Activated naive CD8-positive, alpha-beta T cell (primary cell): ENCODE measurements around the gene ARHGEF35.
A peak's percentile ranks its signal among the peaks of the same experiment; 100 is the strongest.
"Not testable (repeated sequence)": the region's sequence is repeated elsewhere in the genome, so short reads cannot be mapped to it uniquely, and the experiment has no call there.

ENCODE experiments used
- H3K27ac Mint-ChIP-seq: one replicate; pipeline ENCODE4 v1.8.0; 2021; ENCODE audit warnings: mixed read lengths
- H3K27me3 Mint-ChIP-seq: one replicate; pipeline ENCODE4 v1.8.0; 2021; ENCODE audit warnings: mixed read lengths
- H3K36me3 Mint-ChIP-seq: one replicate; pipeline ENCODE4 v1.8.0; 2021; ENCODE audit warnings: mixed read lengths
- H3K4me1 Mint-ChIP-seq: one replicate; pipeline ENCODE4 v1.8.0; 2021; ENCODE audit warnings: low read depth, mixed read lengths
- H3K4me3 Mint-ChIP-seq: one replicate; pipeline ENCODE4 v1.8.0; 2021; ENCODE audit warnings: mild to moderate bottlenecking, mixed read lengths
- H3K9me3 Mint-ChIP-seq: one replicate; pipeline ENCODE4 v1.8.0; 2021; ENCODE audit warnings: low read depth, mixed read lengths

Gene ARHGEF35

GRCh38 chr7:144195212-144195872 is at the start of gene ARHGEF35:
ARHGEF35 (minus strand) TSS chr7:144195833; CDS start chr7:144188383, 7,450 bp downstream.
- Mint-ChIP-seq H3K27ac (peak within 1 kb of the TSS; percentile 41), H3K4me3 (peak within 1 kb of the TSS; percentile 54)
- not testable (repeated sequence) for H3K36me3 Mint-ChIP-seq, H3K4me1 Mint-ChIP-seq, H3K27me3 Mint-ChIP-seq, H3K9me3 Mint-ChIP-seq

GRCh38 chr7:144245372-144245771 is 49.7 kb upstream of the ARHGEF35 start:
- not testable (repeated sequence) for H3K4me1 Mint-ChIP-seq, H3K27me3 Mint-ChIP-seq, H3K36me3 Mint-ChIP-seq, H3K9me3 Mint-ChIP-seq, H3K27ac Mint-ChIP-seq, H3K4me3 Mint-ChIP-seq

- not testable (repeated sequence) for H3K27ac Mint-ChIP-seq, H3K4me3 Mint-ChIP-seq, H3K4me1 Mint-ChIP-seq, H3K9me3 Mint-ChIP-seq, H3K36me3 Mint-ChIP-seq, H3K27me3 Mint-ChIP-seq
These were observed 43.7 kb upstream of the ARHGEF35 start, which contains the start of gene OR2A42 for GRCh38 chr7:144239365-144239764. OR2A42 (minus strand) TSS chr7:144239605; CDS start chr7:144232843, 6,762 bp downstream.

GRCh38 chr7:144238530-144239082 is 43.0 kb upstream of the ARHGEF35 start:
- not testable (repeated sequence) for H3K27ac Mint-ChIP-seq, H3K4me1 Mint-ChIP-seq, H3K36me3 Mint-ChIP-seq, H3K9me3 Mint-ChIP-seq, H3K4me3 Mint-ChIP-seq, H3K27me3 Mint-ChIP-seq

- not testable (repeated sequence) for H3K36me3 Mint-ChIP-seq, H3K27ac Mint-ChIP-seq, H3K9me3 Mint-ChIP-seq, H3K4me3 Mint-ChIP-seq, H3K4me1 Mint-ChIP-seq, H3K27me3 Mint-ChIP-seq
These were observed 37.4 kb upstream of the ARHGEF35 start for GRCh38 chr7:144233039-144233438.

GRCh38 chr7:144231027-144231426 is 35.4 kb upstream of the ARHGEF35 start:
- H3K27ac Mint-ChIP-seq, H3K4me1 Mint-ChIP-seq, H3K4me3 Mint-ChIP-seq, H3K36me3 Mint-ChIP-seq, H3K9me3 Mint-ChIP-seq, H3K27me3 Mint-ChIP-seq: not testable (repeated sequence)

- H3K27ac Mint-ChIP-seq, H3K9me3 Mint-ChIP-seq, H3K27me3 Mint-ChIP-seq, H3K36me3 Mint-ChIP-seq, H3K4me3 Mint-ChIP-seq, H3K4me1 Mint-ChIP-seq: not testable (repeated sequence)
These were observed 33.2 kb upstream of the ARHGEF35 start for GRCh38 chr7:144228810-144229209.

GRCh38 chr7:144226866-144227265 is 31.2 kb upstream of the ARHGEF35 start:
- H3K4me1 Mint-ChIP-seq, H3K9me3 Mint-ChIP-seq, H3K4me3 Mint-ChIP-seq, H3K27me3 Mint-ChIP-seq, H3K36me3 Mint-ChIP-seq, H3K27ac Mint-ChIP-seq: not testable (repeated sequence)

GRCh38 chr7:144223675-144224074 is 28.0 kb upstream of the ARHGEF35 start:
- H3K27ac Mint-ChIP-seq, H3K4me3 Mint-ChIP-seq, H3K4me1 Mint-ChIP-seq, H3K9me3 Mint-ChIP-seq, H3K36me3 Mint-ChIP-seq, H3K27me3 Mint-ChIP-seq: not testable (repeated sequence)

- not testable (repeated sequence) for H3K4me1 Mint-ChIP-seq, H3K27me3 Mint-ChIP-seq, H3K27ac Mint-ChIP-seq, H3K4me3 Mint-ChIP-seq, H3K36me3 Mint-ChIP-seq, H3K9me3 Mint-ChIP-seq
These were observed 24.9 kb upstream of the ARHGEF35 start for GRCh38 chr7:144220531-144220930.

- H3K4me3 Mint-ChIP-seq, H3K9me3 Mint-ChIP-seq: not testable (repeated sequence)
These were observed 23.5 kb upstream of the ARHGEF35 start for GRCh38 chr7:144219149-144219548.

GRCh38 chr7:144218581-144218980 is 22.9 kb upstream of the ARHGEF35 start:
- H3K4me3 Mint-ChIP-seq, H3K4me1 Mint-ChIP-seq, H3K27ac Mint-ChIP-seq, H3K27me3 Mint-ChIP-seq, H3K9me3 Mint-ChIP-seq, H3K36me3 Mint-ChIP-seq: not testable (repeated sequence)

More at GRCh38 chr7:144219149-144219548, 23.5 kb upstream of the ARHGEF35 start:
- H3K4me1 Mint-ChIP-seq, H3K27ac Mint-ChIP-seq, H3K36me3 Mint-ChIP-seq, H3K27me3 Mint-ChIP-seq: not testable (repeated sequence)

GRCh38 chr7:144217200-144217599 is 21.6 kb upstream of the ARHGEF35 start:
- not testable (repeated sequence) for H3K4me3 Mint-ChIP-seq

GRCh38 chr7:144205306-144205705 is 9.7 kb upstream of the ARHGEF35 start:
- not testable (repeated sequence) for H3K27ac Mint-ChIP-seq, H3K36me3 Mint-ChIP-seq, H3K27me3 Mint-ChIP-seq, H3K9me3 Mint-ChIP-seq, H3K4me3 Mint-ChIP-seq, H3K4me1 Mint-ChIP-seq

More at GRCh38 chr7:144217200-144217599, 21.6 kb upstream of the ARHGEF35 start:
- not testable (repeated sequence) for H3K36me3 Mint-ChIP-seq, H3K4me1 Mint-ChIP-seq, H3K27me3 Mint-ChIP-seq, H3K27ac Mint-ChIP-seq, H3K9me3 Mint-ChIP-seq

- H3K27ac Mint-ChIP-seq, H3K9me3 Mint-ChIP-seq, H3K4me1 Mint-ChIP-seq, H3K27me3 Mint-ChIP-seq, H3K4me3 Mint-ChIP-seq, H3K36me3 Mint-ChIP-seq: not testable (repeated sequence)
These were observed 7.5 kb upstream of the ARHGEF35 start for GRCh38 chr7:144203086-144203485.

- H3K9me3 Mint-ChIP-seq, H3K4me1 Mint-ChIP-seq, H3K27ac Mint-ChIP-seq: not testable (repeated sequence)
These were observed 6.3 kb upstream of the ARHGEF35 start for GRCh38 chr7:144201978-144202377.

More at GRCh38 chr7:144201978-144202377, 6.3 kb upstream of the ARHGEF35 start:
- not testable (repeated sequence) for H3K4me3 Mint-ChIP-seq, H3K27me3 Mint-ChIP-seq, H3K36me3 Mint-ChIP-seq
